HG03045 (cell line): ENCODE data around the gene TTLL8.

Experiments
- ATAC-seq: cut with Tn5 transposase; IDR thresholded peaks from one replicate; pipeline ENCODE4 v1.9.1; 2021; ENCODE audit warnings: mild to moderate bottlenecking, moderate library complexity; ENCODE audit not compliant: unreplicated experiment

Gene TTLL8

DNA sequence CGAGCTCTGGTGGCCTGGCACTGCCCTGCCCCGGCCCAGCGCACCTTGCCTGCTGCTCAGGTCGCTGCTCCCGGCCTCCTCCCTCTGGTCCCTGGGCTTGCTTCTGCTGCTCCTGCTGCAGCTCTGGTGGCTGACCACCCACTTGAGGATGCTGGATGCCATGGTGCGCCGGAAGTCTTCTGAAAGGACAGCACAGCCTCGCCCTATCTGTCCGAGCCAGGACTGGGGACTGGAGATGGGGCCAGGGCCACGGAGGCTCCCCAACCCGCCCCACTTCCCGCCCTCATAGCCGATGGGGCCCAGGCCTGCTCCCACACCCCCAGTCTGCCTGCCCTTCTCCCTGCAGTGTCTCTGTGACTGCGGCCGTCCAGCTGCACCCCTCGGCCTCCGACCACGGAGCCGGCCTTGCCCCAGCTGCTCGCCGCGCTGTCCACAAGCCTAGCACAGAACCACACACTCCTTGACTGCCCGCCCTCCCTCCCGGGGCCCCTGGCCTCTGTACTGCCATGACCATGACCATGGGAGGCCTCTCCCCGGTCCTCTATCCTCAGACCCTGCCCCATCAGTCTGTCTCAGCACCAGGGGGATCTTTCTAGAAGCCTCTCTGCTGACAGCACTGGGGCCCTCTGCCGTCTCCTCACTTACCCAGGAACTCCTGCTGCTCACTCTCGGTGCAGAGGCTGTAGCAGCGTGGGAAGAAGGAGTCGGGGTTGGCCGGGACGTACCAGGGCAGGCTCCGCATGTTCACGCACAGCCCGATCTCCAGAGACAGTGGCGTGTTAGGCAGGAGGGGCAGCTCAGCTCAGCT, 12.7 kb downstream of the TTLL8 start:
- ATAC-seq: no peak

GRCh38 chr22:50044485-50045118, 13.5 kb downstream of the TTLL8 start:
- no peak for ATAC-seq

DNA sequence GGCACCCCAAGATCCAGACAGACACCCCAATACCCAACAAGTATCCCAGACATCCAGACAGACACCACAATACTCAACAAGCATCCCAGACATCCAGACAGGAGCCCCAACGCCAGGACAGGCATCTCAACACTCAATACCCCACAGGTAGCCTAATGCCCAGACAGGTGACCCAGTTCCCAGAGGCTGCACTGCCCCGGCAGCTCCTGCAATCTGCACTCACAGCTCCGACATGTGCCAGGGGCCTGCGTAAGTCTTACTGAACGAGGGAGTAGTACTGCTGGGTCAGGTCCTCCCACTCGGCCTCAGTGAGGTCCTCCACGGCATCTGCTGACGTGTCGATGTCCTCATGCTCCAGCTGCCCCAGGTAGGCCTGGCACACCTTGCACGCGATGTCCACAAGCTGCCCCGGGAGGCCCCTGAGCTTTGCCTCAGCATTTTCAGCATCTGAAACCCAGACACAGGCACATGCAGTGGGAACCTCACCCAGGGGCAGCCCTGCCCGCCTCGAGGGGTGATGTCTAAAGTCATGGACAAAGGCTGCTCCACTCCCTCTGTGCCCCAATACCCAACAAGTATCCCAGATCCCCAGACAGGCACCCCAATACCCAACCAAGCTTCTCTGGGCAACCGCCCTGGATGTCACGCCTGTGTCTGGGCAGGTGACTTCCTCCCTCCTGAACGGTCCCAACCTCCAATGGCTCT, 16.6 kb downstream of the TTLL8 start:
- ATAC-seq: no peak

DNA sequence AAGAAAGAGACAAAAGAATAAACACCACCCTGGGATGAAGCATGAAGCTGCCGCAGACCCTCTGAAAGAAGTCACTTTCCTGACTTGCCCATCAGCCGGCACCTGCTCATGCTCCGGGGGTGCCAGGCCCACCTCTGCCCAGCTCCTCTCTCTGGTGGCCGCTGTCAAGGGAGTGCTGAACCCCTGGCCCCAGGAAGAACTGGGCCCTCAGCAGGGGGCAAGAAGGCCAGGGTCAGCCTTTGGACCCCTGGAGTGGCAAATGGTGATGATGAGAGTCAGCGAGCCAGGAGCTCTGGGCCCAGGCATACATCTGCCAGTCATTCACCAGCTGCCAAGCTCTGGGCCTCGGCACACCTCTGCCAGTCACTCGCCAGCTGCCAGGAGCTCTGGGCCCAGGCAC, 17.4 kb downstream of the TTLL8 start:
- ATAC-seq: no peak

DNA sequence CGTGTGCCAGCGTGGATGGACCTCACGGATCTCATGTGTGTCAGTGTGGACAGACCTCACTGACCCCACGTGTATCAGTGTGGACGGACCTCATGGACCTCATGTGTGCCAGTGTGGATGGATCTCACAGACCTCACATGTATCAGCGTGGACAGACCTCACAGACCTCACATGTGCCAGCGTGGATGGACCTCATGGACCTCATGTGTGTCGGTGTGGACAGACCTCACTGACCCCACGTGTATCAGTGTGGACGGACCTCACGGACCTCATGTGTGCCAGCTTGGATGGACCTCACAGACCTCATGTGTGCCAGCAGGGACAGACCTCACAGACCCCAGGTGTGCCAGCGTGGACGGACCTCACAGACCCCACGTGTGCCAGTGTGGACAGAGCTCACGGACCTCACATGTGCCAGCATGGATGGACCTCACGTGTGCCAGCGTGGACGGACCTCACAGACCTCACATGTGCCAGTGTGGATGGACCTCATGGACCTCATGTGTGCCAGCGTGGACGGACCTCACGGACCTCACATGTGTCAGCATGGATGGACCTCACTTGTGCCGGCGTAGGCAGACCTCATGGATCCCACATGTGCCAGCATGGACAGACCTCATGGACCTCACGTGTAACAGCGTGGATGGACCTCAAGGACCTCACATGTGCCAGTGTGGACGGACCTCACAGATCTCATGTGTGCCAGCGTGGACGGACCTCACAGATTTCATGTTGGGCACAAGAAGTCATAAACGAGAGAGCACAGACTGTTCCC, 18.2 kb downstream of the TTLL8 start:
- ATAC-seq: no peak

DNA sequence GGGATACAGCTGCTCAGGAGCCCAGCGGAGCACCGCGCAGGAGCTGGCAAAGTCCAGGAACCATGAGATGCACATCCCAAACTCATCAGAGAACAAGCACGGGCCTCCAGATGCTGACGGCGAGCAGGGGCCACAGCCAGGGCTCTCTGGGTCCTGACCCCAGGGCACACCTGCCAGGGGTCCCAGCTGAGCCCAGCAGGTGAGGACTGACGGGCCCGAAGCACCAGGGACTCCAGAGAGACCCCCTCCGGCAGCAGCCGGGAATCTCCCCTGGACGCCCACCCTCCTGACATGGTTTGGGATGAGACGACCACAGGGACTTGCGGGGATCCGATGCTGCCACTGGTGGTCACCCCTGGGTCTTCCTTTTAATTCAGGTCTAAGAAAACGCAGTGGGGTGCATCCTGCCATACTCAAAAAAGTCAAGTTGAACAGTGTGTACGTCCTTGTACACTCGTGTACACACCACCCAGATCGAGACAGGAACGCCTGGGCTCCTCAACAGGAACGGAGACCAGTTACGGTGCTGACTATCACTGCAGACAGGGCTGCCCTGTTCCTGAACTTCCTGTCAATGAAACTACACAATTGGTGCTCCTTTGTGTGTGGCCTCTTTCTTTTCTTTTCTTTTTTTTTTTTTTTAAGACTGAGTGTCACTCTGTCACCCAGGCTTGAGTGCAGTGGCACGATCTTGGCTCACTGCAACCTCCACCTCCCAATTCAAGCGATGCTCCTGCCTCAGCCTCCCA, 21.9 kb downstream of the TTLL8 start:
- no peak for ATAC-seq

- no peak for ATAC-seq
These were observed 22.8 kb downstream of the TTLL8 start for GRCh38 chr22:50035131-50035881.

GRCh38 chr22:50034126-50035081, 23.7 kb downstream of the TTLL8 start:
- no peak for ATAC-seq

GRCh38 chr22:50032941-50033601, 25.0 kb downstream of the TTLL8 start:
- no peak for ATAC-seq

DNA sequence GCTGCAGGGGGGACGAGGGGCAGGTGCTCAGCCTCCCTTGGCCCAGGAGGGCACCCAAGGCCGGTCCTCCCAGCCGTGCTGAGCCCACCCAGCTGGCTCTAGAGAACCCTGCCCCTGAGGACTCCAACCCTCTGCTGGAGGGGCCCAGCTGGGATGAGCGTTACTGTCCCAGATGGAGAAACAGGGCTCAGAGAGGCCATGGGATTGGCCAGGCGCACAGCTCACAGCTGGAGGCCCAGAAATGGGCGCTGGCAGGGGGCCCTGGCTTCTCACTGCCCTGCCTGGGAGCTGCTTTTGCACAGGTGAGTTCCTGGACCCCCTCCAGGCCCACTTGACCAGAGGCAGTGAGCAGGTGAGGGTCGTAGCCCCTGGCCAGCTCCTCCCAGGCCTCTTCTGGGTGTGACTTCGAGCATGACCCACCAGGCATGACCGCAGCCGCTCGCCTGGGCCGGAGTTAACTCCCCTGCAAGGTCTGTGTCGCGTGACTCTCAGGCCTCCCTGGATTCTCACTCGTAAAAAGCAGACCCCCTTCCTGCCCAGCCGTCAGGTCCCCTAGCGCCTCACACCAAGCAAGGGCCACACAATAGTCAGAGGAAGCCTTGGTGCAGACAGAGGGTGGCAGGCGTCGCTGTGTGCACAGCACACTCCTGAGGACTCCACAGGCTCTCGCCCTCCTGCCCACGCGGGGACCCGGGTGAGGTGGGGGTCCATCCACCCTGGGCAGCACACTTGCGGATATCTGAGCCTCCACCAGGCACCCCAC, 25.8 kb downstream of the TTLL8 start:
- no peak for ATAC-seq

DNA sequence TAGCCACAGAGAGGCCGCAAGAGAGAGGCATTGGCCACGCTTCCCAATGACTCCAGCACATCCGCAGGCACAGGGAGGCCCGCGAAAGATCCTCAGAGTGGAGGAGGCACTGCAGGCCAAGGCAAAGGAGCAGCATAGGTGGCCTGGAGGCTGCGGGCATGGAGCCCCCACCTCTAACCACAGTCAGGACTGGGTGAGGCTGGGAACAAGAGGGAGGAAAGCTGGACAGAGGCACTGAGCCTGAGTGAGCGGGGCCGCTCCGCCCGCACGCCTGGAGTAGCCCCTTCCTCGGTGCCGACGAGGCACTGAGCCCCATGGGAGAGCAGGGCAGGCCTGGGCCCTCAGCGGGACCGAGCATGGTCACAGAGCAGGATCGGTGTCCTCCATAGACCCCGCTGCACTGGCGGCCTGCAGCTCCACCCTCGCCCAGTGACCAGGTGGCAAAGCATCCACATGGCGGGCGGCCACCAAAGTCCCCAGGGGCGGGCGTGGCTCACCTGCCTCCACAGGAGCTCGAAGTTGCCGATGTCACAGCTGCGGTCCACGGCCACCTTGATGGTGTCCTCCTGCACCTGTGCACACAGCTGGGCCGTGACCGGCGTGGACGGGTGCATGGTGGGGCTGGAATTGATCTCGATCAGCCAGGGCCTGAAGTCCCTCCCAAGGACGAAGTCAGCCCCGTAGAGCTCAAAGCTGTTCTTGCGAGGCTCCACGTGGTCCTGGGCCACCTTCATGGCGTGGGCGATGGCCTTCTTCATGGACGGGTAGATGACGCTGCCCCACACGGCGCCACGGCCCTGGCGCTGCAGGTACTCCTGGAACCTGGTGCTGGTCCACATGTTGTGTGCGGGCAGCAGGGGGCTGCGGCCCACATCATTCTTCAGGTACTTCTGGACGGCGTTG, 26.7 kb downstream of the TTLL8 start:
- ATAC-seq: no peak

DNA sequence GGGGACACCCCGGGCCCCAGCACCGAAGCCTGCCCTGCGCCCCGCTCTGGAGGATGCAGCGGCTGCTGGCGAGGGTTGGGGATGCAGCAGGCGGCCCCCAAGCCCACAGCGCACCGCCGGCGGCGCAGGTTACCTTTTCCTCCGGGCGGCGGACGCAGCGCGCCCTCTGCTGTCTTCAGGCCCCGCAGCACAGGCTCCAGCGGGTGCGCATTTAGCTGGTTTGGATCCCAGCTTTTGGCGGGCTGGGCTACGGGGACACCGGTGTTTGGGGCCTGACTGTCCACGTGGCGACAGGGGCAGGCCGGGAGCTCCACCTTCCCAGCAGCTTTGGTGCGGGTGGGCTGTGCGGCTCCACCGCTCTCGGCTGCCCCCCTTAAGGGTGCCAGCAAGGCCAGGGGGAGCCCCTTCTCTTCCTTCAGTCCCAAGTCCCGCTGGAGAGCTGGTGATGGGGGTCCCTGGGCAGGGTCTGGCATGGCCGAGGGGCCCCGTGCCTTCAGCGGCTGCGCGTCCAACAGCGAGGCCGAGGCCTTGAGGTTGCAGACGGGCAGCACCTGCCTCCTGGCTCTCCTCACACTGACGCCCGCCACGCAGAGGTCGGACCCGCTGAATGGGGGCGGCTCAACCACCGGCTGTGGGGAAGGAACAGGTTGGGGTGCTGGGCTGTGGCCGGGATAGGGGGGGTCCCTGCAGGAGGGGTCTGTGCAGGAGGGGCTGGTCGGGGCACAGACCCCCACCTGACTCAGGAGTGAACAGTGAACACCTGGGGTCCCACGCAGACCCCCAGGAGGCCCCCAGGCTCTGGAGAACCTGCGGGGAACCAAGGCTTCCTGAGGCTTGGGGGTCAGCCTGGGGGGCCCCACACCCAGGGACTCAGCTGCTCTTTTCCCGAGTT, 27.6 kb downstream of the TTLL8 start:
- no peak for ATAC-seq

DNA sequence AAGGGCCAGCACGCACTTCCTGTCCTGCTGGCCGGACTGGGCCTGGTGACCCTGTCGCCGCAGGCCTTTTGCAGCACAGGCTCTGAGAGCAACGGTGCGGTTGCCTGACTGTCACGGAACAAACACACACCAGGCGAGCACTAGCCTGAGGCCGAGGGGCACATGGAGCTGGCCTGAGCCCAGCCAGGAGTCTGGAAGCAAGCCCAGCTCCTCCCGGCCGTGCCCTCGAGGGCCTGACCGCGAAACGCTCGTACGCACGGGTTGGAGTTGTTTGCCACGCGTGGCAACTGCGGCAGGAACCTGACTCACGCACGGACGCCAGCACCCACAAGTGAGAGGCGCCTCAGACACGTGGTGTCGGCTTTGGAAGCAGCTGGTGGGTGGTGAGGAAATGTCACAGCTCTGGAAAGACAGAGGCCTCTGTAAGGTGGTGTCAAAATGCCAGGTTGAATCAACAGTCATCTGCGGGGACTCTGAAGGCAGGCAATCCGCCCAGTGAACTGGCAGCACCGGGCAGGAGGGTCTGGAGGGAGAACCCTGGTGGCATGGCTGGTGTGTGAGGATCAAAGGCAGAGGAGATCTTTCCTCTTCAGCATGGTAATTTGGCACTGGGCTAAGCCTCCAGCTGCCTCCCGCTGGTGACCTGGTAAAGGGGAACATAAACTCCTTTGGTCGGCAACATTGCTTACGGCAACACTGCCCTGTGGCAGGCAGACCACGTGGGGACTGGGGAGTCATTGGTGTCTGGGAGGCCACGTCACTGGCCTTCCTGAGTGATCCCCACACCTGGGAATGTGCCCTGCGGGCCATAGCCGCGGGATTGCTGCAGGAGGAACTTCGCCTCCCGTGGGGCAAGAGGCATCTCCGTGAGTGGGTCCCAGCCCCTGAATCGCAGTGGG, 30.2 kb downstream of the TTLL8 start:
- no peak for ATAC-seq

GRCh38 chr22:50025993-50026392, 32.1 kb downstream of the TTLL8 start:
- no peak for ATAC-seq
